HG02798 (cell line): ENCODE results near the gene SRPK2.
"Not testable (repeated sequence)": the region's sequence is repeated elsewhere in the genome, so short reads cannot be mapped to it uniquely, and the experiment has no call there.

ENCODE experiments used
- ATAC-seq: cut with Tn5 transposase; IDR thresholded peaks from one replicate; pipeline ENCODE4 v1.9.1; 2021; ENCODE audit warnings: mild to moderate bottlenecking; ENCODE audit not compliant: unreplicated experiment, poor library complexity

The SRPK2 gene

DNA sequence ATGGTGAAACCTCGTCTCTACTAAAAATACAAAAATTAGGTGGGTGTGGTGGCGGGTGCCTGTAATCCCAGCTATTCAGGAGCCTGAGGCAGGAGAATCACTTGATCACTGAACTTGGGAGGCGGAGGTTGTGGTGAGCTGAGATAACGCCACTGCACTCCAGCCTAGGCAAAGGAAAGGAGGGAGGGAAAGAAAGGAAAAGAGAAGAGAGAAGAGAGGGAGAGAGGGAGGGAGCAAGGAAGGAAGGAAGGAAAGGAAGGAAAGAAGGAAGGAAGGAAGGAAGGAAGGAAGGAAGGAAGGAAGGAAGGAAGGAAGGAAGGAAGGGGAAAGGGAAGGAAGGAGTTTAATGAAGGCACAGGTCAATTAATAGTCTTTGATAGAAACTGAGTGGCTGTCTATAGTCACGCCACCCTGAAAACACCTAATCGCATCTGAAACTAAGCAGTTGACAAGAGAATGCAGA is 155.9 kb downstream of the SRPK2 start:
- ATAC-seq = not testable (repeated sequence)

DNA sequence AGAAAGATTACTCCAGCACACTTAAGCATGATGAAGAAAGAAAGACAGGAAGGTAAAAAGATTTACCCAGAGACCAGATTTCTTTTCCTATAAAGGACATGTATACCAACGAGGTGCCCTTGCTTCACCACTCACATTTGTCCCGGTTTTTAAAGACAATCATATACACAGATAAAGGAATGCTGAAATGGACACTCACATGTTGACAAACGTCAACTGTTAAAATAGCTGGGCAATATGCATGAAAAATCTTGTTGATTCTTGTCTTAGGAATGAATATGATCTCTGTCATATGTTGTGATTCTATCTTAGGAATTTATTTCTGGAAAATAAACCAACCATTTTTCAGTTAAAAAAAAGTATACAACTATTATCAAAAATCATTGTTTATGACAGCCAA is 158.2 kb downstream of the SRPK2 start:
- ATAC-seq = no peak

DNA sequence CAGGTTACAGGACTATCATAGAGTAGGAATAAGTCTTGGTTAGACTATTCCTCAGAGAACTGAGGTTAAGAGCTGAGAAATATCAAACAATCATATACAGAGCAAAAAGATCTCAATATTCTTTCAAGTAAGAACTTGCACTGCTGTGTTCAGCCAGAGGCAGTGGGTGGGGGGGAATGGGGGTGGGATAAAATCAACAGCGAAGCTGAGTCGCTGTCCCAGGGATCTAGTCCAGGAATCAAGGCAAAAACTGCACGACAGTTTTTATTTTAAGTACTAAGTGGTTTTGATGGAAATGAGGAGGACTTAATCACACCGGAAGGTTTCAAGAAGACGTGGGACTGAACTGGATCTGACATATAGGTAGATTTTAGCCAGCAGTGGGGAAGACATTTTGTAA is 159.1 kb downstream of the SRPK2 start:
- no peak for ATAC-seq

DNA sequence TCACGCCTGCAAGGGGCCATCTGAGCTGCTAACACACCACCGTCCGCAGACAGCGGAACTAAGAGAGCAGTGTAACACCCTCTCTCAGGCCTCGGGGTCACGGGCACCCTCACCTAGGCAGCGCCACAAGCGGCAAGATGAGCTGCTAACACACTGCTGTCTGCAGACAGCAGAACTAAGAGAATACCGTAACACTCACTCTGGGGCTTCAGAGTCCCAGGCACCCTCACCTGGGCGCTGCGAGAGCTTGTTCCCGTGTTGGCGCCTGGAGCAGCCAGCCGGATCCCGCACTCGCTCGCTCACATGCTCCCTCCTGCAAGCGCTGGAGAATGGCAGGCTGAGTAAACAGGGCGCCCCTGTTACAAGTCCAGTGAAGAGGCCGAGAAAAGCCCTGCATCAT is 160.2 kb downstream of the SRPK2 start:
- ATAC-seq = no peak

DNA sequence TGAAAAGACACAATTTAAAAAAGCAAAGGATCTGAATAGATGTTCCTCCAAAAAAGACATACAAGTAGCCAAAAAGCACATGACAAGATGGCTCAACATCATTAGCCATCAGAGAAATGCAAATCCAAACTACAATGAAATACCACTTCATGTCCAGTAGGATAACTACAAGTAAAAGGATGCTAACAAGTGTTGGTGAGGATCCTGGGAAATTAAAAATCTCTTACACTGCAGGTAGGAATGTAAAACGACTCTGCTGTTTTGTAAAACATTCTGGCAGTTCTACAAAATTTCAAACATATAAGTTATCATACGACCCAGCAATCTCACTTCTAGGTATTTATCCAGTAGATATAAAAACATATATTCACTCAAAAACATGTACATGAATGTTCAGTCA is 161.3 kb downstream of the SRPK2 start:
- ATAC-seq = no peak

DNA sequence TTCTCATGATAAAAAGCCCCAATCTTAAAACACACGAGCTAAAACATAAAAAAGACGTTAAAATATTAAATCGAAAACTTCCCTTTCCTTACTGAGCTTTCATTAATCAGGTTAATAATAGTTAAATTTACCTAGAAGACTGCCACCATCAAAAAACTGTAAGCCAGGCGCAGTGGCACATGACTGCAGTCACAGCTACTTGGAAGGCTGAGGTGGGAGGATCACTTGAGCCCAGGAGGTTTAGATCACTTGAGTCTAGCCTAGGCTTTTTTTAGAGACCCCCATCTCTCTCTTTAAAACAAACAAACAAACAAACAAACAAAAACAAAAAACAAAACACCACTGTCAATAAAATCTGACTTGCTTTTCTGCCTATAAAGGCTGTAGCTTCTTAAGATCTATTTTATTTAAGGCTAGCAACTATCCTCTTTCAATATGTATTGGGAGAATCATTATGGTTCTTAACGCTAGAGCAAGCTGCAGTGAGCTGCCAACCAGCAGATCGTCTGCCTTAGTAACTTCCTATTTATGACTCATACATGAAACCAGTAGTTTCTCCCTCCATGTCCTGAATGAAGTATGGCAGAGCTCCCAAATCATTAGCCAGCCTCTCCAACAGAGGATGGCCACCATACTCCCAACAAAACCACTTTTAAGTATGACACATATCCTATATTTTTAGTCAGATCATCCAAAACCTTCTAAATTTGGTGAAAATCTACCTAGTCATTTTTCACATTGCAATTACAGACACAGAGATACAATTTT is 163.7 kb downstream of the SRPK2 start:
- ATAC-seq = peak; percentile 83

DNA sequence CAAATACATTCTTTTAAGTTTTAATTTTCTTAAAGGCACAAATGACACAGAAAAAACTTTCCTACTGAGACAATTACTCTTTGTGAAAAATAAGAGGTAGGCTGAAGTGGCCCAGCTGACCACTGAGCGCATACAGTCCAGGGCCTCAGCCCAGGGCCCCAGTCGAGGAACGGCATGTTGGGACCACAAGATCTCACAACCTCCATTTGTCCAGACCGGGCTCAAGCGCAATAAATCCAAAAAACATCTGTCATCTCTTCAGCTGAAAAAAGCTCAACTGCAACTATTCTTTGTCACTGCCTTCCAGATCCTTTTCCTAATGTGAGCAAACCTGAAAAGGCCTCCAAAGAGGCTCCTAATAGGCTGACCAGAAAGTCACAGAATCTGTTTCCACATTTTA is 165.8 kb downstream of the SRPK2 start:
- no peak for ATAC-seq

DNA sequence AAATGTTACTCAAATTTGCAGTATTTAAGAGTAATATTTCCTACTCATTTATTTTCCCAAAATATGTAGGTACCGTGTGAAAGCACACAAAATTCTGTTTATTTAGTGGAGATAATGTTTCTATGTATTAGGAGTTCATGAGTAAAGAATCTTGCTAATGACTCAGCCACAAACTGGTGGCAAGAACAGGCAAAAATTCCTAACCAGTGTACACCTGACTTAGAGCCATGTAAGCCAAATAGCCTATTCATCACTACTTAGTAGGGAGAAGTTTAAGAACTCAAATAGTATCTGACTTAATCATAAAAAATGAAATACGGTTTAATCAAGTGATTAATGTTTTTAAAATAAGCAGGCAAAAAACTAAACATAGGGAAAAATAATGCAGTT is 169.0 kb downstream of the SRPK2 start:
- ATAC-seq = no peak

DNA sequence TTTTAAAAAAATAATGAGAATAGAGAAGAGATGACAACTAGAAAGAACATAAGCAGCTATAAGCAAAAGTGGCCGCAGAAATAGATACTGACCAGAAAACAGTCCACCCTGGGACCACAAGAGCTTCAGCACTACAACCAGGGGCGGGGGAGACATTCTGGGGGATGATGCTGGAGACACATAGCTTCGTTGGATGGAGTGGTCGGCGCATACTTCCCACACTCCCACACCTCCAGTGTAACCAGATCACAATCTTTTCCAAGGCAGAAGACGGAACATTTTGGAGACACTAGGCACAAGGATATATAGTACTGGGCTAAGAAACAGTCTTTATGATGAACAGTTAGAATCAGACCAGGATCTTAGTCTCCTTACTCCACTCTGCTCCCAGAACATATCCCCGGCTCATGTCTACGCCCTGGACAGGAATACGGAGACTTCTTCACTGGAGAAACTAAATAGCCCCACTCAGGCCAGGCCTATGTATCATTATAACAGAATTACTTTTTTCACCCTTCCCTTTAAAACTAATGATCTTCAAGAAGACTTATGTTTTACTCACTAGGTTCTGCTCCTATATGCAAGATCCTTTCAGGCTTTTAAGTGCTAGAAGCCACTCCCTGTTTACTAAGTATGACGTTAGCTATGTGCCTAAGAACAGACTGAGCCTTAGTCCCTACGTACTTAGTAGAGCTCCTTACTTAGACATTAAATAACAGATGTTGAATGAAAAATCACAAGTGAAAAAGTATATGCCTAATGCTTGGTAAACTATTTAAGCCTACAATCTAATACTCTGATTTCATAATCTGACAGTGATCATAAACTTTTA is 169.6 kb downstream of the SRPK2 start:
- no peak for ATAC-seq

DNA sequence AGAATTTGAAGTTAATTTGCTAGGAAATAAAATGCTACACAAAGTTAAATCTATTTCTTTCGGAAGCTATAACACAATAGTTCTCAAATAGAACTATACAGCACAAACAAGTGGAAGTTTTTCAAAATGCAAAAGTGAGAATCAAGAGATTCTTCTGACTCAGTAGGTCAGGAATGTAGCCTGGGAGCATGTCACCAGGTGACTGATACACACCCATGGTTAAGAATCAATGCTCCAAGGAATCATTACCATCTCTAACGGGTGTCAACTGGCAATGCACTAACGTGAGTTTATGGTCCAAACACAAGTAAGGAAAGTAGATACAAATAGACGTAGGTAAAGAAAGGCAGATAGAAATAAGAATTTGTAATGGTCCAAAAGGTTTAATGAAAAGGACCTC is 170.5 kb downstream of the SRPK2 start:
- no peak for ATAC-seq

DNA sequence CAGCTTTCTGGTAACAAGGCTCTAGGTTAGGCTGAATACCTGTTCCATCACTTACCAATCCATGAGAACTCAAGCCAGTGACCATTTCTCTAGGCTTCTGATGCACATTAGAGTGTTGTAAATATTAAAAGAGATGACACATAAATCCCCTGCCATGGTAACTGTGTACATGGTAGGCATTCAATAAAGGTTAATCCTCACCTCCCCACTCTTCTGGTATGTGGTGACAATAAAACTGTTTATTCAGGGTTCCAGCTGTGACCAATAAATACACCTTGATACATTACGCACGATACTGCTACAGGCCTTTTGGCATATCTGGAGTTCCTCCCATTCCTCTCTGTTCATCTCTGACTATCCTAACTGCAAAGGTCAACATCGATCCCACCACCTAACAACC is 171.9 kb downstream of the SRPK2 start:
- no peak for ATAC-seq

DNA sequence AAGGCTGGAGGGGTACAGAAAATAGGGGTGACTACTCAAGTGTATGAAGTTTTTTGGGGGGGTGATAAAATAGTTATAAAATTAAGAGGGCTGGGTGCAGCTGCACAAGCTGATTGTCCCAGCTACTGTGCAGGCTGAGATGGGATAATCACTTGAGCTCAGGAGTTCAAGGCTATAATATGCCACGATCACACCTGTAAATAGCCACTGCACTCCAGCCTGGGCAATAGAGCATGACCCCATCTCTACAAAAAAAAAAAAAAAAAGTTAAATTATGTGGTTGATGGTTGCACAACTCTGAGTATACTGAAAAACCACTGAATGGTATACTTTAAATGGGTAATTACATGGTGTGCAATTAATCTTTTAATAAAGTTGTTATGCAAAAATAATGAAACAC is 172.9 kb downstream of the SRPK2 start:
- no peak for ATAC-seq

DNA sequence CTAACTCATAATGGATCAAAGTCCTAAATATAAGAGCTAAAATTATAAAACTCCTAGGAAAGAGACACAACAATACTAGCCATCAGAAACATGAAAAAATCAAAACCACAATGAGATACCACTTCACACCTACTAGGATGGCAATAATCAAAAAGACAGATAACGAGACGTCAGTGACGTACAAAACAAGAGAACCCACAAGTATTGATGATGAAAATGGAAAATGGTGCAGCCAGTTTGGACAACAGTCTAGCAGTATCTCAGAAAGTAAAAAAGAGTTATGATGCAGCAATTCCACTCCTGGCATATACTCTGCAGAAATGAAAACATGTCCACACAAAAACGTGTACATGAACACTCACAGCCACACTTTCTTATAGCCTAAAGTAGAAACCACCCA is 173.5 kb downstream of the SRPK2 start:
- ATAC-seq = no peak

DNA sequence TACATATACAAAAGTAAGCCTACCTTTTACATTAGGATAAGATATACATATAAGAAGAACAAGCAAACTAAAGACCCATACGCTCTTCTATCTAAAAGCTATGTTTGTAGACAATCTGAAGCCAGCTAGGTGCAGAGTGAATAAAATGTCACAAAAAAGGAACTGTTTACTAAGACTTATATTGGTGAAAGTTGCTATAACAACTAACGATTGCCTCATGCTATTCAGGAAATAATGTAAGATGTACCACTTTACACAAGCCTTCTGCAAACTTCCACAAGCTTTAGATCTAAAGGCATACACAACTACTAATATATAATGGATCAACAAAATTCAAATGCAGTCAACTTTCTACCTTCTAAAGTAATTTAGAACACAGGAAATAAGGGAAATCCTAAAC is 175.1 kb downstream of the SRPK2 start:
- no peak for ATAC-seq

DNA sequence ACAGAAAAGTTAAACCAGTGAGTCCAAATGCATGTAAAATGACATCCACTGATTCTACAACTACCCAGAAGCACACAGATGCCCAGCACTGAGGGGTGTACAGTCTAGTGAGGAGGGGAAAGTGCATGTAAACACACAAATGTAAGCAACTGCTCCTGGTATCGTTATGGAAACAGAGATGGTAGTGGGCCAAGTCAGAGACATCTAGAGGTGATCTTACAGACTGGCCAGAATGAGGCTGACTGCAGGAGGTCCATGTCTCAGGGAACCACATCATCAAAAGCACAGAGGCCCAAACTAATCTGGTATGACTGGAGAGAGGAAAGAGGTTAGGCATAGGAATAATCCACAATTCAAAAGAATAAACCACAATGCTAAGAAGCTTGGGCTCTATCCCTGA is 176.5 kb downstream of the SRPK2 start:
- no peak for ATAC-seq

DNA sequence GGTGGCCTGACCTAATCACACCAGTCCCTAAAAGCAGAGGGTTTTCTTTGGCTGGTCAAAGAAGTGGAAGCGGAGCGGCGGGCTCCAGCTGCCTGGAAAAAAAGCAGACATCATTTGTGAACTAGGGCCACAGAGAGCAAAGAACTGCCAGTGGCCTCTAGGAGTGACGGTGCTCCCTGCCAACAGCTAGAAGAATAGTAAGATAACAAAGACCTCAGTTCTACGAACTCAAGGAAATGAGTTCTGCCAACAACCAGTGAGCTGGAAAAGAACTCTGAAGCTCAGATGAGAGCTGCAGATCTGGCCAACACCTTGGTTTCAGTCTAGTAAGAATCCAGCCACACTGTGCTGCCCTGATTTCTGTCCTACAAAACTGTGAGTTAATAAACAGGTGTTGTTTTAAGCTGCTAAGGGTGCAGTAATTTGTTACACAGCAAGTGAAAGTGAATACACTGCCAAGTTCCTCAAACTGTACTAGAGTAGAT is 178.0 kb downstream of the SRPK2 start:
- peak; percentile 83 for ATAC-seq

DNA sequence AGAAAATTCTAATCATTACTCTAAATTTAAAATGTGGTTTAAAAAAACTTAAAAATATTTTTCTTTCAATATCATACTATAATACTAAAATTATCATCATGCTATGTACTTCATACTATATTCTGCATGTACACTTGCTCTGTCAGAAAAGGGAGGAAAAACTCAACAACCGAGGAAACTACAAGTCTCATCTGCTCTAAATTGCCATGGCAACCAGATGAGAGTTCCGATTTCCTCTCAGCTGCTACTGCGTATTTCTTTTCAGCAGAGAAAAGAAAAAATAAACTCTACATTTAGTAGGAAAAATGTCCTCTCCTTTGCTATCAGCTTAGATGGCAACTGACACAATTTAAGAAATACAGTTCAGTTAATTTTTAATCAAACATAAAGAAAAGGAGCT is 178.9 kb downstream of the SRPK2 start:
- no peak for ATAC-seq

DNA sequence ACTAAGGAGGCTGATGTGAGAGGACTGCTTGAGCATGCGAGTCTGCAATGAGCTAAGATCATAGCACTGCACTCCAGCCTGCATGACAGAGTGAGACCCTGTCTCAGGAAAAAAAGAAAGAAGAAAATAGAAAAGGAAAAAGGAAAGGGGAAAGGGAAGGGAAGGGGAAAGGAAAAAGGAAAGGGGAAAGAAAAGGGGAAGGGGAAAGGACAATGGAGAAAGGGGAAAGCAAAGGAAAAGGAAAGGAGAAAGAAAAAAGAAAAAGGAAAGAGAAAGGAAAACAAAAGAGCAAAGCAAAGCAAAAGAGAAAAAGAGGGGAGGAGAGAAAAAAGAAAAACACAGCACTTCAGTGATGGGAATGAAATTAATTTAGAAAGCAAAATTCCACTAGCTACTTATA is 179.3 kb downstream of the SRPK2 start:
- ATAC-seq = no peak

DNA sequence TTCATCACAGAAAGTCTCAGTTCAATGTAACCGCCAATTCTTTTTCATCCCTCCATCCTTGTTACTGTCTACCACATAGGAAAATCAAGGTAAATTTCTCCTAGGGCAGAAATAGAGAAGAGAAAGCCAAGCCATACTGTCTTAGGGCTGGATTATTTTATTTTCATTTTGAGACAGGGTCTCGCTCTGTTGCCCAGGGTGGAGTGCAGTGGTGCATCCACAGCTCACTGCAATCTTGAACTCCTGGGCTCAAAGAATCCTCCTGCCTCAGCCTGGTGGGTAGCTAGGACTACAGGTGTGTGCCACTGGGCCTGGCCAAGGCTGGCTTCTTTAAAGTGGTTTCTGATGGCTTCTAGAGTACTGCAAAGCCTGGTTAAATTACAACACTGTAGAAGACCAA is 181.7 kb downstream of the SRPK2 start:
- no peak for ATAC-seq

DNA sequence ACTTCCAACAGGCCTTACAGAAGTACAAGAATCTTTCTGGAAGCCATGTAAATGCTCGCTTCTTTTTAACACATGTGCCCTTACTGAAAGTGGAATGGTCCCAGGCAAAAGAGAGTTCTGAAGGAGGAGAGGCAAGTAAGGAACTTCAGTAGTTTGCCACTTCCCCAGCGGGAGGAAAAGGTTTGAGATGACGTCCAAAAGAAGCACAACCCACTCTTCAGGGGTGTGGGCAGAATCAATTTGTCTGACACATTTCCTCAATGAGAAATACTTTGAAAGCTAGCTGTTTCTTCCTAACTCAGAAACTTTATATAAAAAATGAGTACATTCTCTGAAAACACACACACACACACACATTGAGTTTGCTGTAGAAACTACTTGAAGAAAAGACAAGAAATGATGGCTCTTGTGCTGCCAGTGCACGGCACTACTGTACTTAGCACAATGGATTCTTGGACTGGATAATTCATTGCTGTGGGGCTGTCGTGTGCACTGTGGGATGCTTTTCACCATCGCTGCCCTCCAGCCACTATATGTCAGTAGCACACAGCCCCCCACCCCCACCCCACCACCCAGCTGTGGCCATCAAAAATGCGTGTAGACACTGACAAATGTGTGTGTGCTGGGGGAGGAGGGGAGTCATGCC is 183.0 kb downstream of the SRPK2 start:
- ATAC-seq = no peak

DNA sequence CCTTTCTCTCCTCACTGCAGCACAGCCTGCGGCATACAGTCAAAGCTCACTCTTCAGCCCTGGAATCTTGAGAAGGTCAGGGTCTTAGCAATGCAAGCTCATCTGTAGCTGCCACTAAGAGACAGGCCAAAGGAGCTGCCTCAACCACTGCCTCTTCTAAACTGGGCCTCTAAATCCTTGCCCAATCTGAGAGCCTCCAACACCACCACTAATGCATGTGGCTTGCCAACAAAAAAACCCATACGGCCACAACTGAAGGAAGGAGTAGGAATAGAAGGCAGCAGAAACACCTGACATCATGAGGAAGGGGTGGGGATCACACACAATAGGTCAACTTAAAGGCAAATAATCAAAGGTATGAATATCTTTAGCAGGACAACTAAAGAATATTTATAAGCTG is 183.8 kb downstream of the SRPK2 start:
- ATAC-seq = no peak
